Esophagus muscularis mucosa (tissue), 4 donors: ENCODE data around the gene ABHD6. TPM values are rescaled to one million over a fixed set of nuclear protein-coding genes. Genes with fewer than 3 reads are reported as not detected.

Source experiments
- DNase-seq: peaks from one replicate; pipeline ENCODE4 v3.0.0-alpha.2; 2017; ENCODE audit errors: extremely low spot score
- H3K27ac ChIP-seq, 4 donors: fragments of 200-600 bp; sonication (generic); replicated peaks in 1 of 4; 1 replicate in 3 of 4; 2 replicates in 1 of 4; pipeline ENCODE4 v1.5.1; 2016 to 2019; ENCODE audit warnings: mild to moderate bottlenecking in 1 of 4
- H3K27me3 ChIP-seq, 4 donors: fragments of 200-600 bp; sonication (generic); one replicate each; pipeline versions ENCODE4 v1.5.1 to v1.6.0; 2016 to 2019
- H3K36me3 ChIP-seq, 4 donors: fragments of 200-600 bp; sonication (generic); one replicate each; pipeline ENCODE4 v1.5.1; 2016 to 2019
- H3K4me1 ChIP-seq, 4 donors: fragments of 200-600 bp; sonication (generic); one replicate each; pipeline ENCODE4 v1.5.1; 2016 to 2019
- H3K4me3 ChIP-seq, 4 donors: fragments of 200-600 bp; sonication (generic); 1 replicate in 2 of 4; 2 replicates in 2 of 4; pipeline ENCODE4 v1.5.1; 2016 to 2019; ENCODE audit warnings: mild to moderate bottlenecking in 4 of 4, moderate library complexity in 1 of 4
- H3K9me3 ChIP-seq, 4 donors: fragments of 200-600 bp; sonication (generic); 1 replicate in 3 of 4; 2 replicates in 1 of 4; pipeline ENCODE4 v1.5.1; 2016 to 2019
- EP300 ChIP-seq: sonication (generic); formaldehyde crosslinking; IDR thresholded peaks from one replicate; pipeline ENCODE4 v1.6.1; 2017; ENCODE audit warnings: antibody characterized with exemption
- POLR2A ChIP-seq: fragments of 450-650 bp; IDR thresholded peaks from one replicate; pipeline ENCODE4 v1.6.1; 2017; ENCODE audit warnings: antibody characterized with exemption, moderate library complexity, mild to moderate bottlenecking, low read depth
- POLR2AphosphoS5 ChIP-seq, 2 donors: sonication (generic); formaldehyde crosslinking; IDR thresholded peaks; one replicate each; pipeline ENCODE4 v1.6.1; 2017; ENCODE audit warnings: antibody characterized with exemption in 2 of 2
- WGBS: methylation state at CpG from one replicate; pipeline ENCODE4 v1.1.5; 2018; 5-methylcytosine and 5-hydroxymethylcytosine counted together
- intact Hi-C: fragments of 100-400 bp; cut with DNase I; formaldehyde crosslinking; loops from one replicate; pipeline ENCODE4 v1.15.1; 2023
- total RNA-seq, 4 donors: library from RNA; depleted of rRNA; stranded (reverse); fragments of >200 nt; gene quantifications; one replicate each; pipeline versions ENCODE4 v1.1.0 to v1.2.1, GENCODE V29; 2016
- TF ChIP-seq, protein P1 (sequence below), 3 experiments: fragments of 200-600 bp in 2 of 3; fragments of 450-650 bp in 1 of 3; sonication (generic) in 2 of 3; IDR thresholded peaks; one replicate each; pipeline ENCODE4 v1.5.1; 2017 to 2019; ENCODE audit warnings: antibody characterized with exemption in 3 of 3, mild to moderate bottlenecking in 2 of 3, moderate library complexity in 1 of 3

The ABHD6 gene
- total RNA-seq, 4 donors from 2014 or later, result 13.1 to 20.3 (median 17.9) TPM

DNA sequence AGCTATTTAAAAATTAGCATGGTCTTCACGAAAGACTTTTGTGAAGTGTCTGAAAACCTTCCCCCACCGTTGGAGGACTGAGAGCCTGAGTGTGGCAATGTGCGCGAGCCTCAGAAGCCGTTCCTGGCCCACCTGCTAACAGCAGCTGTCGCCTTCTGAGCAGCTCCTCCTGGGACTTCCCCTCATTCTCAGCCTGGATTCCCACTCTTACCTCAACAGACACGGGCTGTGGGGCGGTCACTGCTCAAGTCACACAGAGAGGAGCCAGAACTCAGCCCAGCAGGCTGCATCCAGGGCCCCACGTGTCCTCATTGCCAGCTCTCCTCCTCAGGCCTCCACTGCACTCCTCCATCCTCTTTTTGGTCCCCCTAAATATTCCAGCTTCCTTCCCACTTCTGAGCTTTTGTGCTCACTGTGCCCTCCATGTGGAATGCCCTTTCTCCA lies 34.7 kb upstream of the ABHD6 start:
- DNase-seq, result no peak
- intact Hi-C loops, result no loop called here
- WGBS, result 81% methylated on average over 9 of the region's 9 CpGs

GRCh38 chr3:58203541-58203940 lies 34.1 kb upstream of the ABHD6 start:
- Histone ChIP-seq H3K4me1 (peaks cover 0 to 21% (median 11%) of the 10 kb centered on the region in 4 donors), H3K4me3 (no peak overlapping the region), H3K27me3 (no peaks in the 10 kb centered on the region), H3K36me3 (no peaks in the 10 kb centered on the region), H3K9me3 (no peaks in the 10 kb centered on the region), H3K27ac (no peak overlapping the region)
- 100% methylated on average over 4 of the region's 4 CpGs for WGBS
- intact Hi-C loops, result no loop called here
- TF ChIP-seq POLR2AphosphoS5 (IDR thresholded peaks at IDR 0.05) (no peak), POLR2A (no peak), EP300 (no peak)
- TF ChIP-seq, protein P1, sequence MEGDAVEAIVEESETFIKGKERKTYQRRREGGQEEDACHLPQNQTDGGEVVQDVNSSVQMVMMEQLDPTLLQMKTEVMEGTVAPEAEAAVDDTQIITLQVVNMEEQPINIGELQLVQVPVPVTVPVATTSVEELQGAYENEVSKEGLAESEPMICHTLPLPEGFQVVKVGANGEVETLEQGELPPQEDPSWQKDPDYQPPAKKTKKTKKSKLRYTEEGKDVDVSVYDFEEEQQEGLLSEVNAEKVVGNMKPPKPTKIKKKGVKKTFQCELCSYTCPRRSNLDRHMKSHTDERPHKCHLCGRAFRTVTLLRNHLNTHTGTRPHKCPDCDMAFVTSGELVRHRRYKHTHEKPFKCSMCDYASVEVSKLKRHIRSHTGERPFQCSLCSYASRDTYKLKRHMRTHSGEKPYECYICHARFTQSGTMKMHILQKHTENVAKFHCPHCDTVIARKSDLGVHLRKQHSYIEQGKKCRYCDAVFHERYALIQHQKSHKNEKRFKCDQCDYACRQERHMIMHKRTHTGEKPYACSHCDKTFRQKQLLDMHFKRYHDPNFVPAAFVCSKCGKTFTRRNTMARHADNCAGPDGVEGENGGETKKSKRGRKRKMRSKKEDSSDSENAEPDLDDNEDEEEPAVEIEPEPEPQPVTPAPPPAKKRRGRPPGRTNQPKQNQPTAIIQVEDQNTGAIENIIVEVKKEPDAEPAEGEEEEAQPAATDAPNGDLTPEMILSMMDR (IDR thresholded peaks at IDR 0.05), result no peak
- DNase-seq, result no peak

More for the DNA sequence above, 34.7 kb upstream of the ABHD6 start:
- Histone ChIP-seq H3K27me3 (no peaks in the 10 kb centered on the region), H3K4me3 (no peak overlapping the region), H3K4me1 (peaks cover 0 to 27% (median 14%) of the 10 kb centered on the region in 4 donors), H3K9me3 (no peaks in the 10 kb centered on the region), H3K36me3 (no peaks in the 10 kb centered on the region), H3K27ac (no peak overlapping the region)
- TF ChIP-seq EP300, result no peak
- TF ChIP-seq POLR2A, result no peak
- TF ChIP-seq, protein P1 (IDR thresholded peaks at IDR 0.05), result no peak
- no peak for TF ChIP-seq POLR2AphosphoS5 (IDR thresholded peaks at IDR 0.05)

GRCh38 chr3:58204720-58205119 lies 32.9 kb upstream of the ABHD6 start:
- Histone ChIP-seq H3K27me3 (no peaks in the 10 kb centered on the region), H3K4me3 (no peak overlapping the region), H3K27ac (no peak overlapping the region), H3K9me3 (no peaks in the 10 kb centered on the region), H3K4me1 (peaks cover 0 to 13% (median 3%) of the 10 kb centered on the region in 4 donors), H3K36me3 (no peaks in the 10 kb centered on the region)
- no peak for DNase-seq
- no peak for TF ChIP-seq POLR2A
- TF ChIP-seq EP300, result no peak
- TF ChIP-seq, protein P1 (IDR thresholded peaks at IDR 0.05), result no peak
- TF ChIP-seq POLR2AphosphoS5 (IDR thresholded peaks at IDR 0.05), result no peak
- intact Hi-C loops, result no loop called here
- WGBS, result 88% methylated on average over 4 of the region's 4 CpGs

DNA sequence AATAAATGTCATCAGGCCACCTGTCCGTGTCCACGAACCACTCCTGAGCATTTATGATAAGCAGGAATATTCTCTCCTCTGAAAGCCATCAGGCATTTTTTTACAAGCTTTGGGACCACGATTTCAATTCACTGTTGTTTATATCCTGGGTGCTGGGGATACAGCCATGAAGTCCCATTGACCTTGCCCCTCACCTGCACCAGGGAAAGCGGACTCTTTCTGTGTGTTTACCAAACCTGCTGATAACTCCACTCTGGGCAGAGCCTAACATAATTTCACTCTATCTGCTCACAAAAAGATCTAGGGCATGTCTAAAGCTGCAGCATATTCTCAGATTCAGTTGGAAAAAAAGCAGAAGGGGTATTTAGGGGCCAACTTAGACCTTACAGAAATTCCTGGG lies 31.6 kb upstream of the ABHD6 start:
- H3K36me3 ChIP-seq, result no peaks in the 10 kb centered on the region
- H3K4me1 ChIP-seq, result peaks cover 0 to 8% (median under 1%) of the 10 kb centered on the region in 4 donors
- 83% methylated on average over 4 of the region's 4 CpGs for WGBS
- DNase-seq, result no peak
- intact Hi-C loops, result no loop called here
- H3K27me3 ChIP-seq, result no peaks in the 10 kb centered on the region
- TF ChIP-seq POLR2A, result no peak
- H3K27ac ChIP-seq, result no peak overlapping the region
- no peak overlapping the region for H3K4me3 ChIP-seq
- H3K9me3 ChIP-seq, result no peaks in the 10 kb centered on the region

GRCh38 chr3:58206406-58207011 lies 31.1 kb upstream of the ABHD6 start:
- H3K36me3 ChIP-seq, result no peaks in the 10 kb centered on the region
- no peak overlapping the region for H3K4me3 ChIP-seq
- H3K27me3 ChIP-seq, result no peaks in the 10 kb centered on the region
- 91% methylated on average over 4 of the region's 5 CpGs for WGBS
- no peak overlapping the region for H3K27ac ChIP-seq
- TF ChIP-seq POLR2AphosphoS5 (IDR thresholded peaks at IDR 0.05) (no peak), POLR2A (no peak), EP300 (no peak)
- TF ChIP-seq, protein P1 (IDR thresholded peaks at IDR 0.05), result no peak
- intact Hi-C loops, result no loop called here
- no peaks in the 10 kb centered on the region for H3K9me3 ChIP-seq
- H3K4me1 ChIP-seq, result peaks cover 0 to 3% (median 0%) of the 10 kb centered on the region in 4 donors
- DNase-seq, result no peak
